GDM1 (cell line): ENCODE measurements around the gene CACNA2D3.
A peak's percentile ranks its signal among the peaks of the same experiment; 100 is the strongest.

Experiments used
- DNase-seq: peaks from one replicate; lab custom pipeline; 2025; lab: John Stamatoyannopoulos, UW

Gene CACNA2D3

GRCh38 chr3:54846119-54846518 lies 723.8 kb downstream of the CACNA2D3 start:
- no peak for DNase-seq

GRCh38 chr3:54847361-54847760 lies 725.0 kb downstream of the CACNA2D3 start:
- DNase-seq, result no peak

GRCh38 chr3:54849360-54849759 lies 727.0 kb downstream of the CACNA2D3 start:
- DNase-seq, result no peak

GRCh38 chr3:54850484-54851018 lies 728.2 kb downstream of the CACNA2D3 start:
- DNase-seq, result no peak

GRCh38 chr3:54853573-54854404 lies 731.4 kb downstream of the CACNA2D3 start:
- peak; percentile 3 for DNase-seq

GRCh38 chr3:54856271-54856670 lies 733.9 kb downstream of the CACNA2D3 start:
- no peak for DNase-seq

- no peak for DNase-seq
These were observed 735.0 kb downstream of the CACNA2D3 start for GRCh38 chr3:54857343-54857742.

- DNase-seq, result no peak
These were observed 735.9 kb downstream of the CACNA2D3 start for GRCh38 chr3:54858093-54858785.

- no peak for DNase-seq
These were observed 736.8 kb downstream of the CACNA2D3 start for GRCh38 chr3:54859184-54859583.

- no peak for DNase-seq
These were observed 739.1 kb downstream of the CACNA2D3 start for GRCh38 chr3:54861248-54862067.

- no peak for DNase-seq
These were observed 740.2 kb downstream of the CACNA2D3 start for GRCh38 chr3:54862526-54862925.

- DNase-seq, result no peak
These were observed 741.0 kb downstream of the CACNA2D3 start for GRCh38 chr3:54863366-54863765.

GRCh38 chr3:54863786-54864185 lies 741.4 kb downstream of the CACNA2D3 start:
- no peak for DNase-seq

- no peak for DNase-seq
These were observed 743.0 kb downstream of the CACNA2D3 start for GRCh38 chr3:54865316-54865715.

GRCh38 chr3:54866251-54866650 lies 743.9 kb downstream of the CACNA2D3 start:
- DNase-seq, result no peak

GRCh38 chr3:54870423-54870822 lies 748.1 kb downstream of the CACNA2D3 start:
- no peak for DNase-seq

GRCh38 chr3:54871867-54872266 lies 749.5 kb downstream of the CACNA2D3 start:
- DNase-seq, result no peak

GRCh38 chr3:54873059-54874010 lies 751.0 kb downstream of the CACNA2D3 start:
- DNase-seq, result no peak

GRCh38 chr3:54874816-54875556 lies 752.6 kb downstream of the CACNA2D3 start:
- DNase-seq, result no peak

- DNase-seq, result no peak
These were observed 753.4 kb downstream of the CACNA2D3 start for GRCh38 chr3:54875596-54876268.
